ENCODE data around the gene TTLL7. TPM values are rescaled to one million over a fixed set of nuclear protein-coding genes. Genes with fewer than 3 reads are reported as not detected.

The TTLL7 gene
- total and polyA plus RNA-seq, 8 donors = 3.9 to 15.0 (median 6.4) TPM

DNA sequence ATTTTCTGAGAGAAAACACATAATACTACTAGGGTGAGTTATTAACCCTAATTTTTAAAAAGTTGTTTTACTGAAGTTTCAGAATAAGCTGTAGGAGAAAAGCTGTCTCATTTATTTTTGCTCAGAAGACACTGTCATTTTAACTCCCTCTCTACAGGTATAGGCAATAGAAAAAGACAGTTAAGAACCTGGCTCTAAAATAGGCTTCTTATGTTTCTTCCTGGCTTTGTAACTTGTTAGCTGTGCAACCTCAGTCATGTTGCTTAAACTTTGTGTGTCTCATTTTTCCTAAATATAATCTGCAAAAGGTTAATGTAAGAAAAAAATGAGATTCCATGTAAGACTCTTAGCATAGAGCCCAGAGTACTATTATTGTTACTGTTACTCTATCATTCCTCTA lies 64.4 kb downstream of the TTLL7 start:
- ATAC-seq (no peak), DNase-seq (no peak)
- Histone ChIP-seq H3K4me1 (no peaks in the 10 kb centered on the region), H3K27me3 (no peaks in the 10 kb centered on the region), H3K36me3 (no peaks in the 10 kb centered on the region), H3K9me3 (no peaks in the 10 kb centered on the region), H3K27ac (no peak overlapping the region), H3K4me3 (no peak overlapping the region)
- TF ChIP-seq, protein P1, sequence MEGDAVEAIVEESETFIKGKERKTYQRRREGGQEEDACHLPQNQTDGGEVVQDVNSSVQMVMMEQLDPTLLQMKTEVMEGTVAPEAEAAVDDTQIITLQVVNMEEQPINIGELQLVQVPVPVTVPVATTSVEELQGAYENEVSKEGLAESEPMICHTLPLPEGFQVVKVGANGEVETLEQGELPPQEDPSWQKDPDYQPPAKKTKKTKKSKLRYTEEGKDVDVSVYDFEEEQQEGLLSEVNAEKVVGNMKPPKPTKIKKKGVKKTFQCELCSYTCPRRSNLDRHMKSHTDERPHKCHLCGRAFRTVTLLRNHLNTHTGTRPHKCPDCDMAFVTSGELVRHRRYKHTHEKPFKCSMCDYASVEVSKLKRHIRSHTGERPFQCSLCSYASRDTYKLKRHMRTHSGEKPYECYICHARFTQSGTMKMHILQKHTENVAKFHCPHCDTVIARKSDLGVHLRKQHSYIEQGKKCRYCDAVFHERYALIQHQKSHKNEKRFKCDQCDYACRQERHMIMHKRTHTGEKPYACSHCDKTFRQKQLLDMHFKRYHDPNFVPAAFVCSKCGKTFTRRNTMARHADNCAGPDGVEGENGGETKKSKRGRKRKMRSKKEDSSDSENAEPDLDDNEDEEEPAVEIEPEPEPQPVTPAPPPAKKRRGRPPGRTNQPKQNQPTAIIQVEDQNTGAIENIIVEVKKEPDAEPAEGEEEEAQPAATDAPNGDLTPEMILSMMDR (IDR thresholded peaks at IDR 0.05) = no peak
- intact Hi-C loops (cut with DNase I) = loop anchor here in 1 of 2 donors (10.0 kb wide), 2 partner anchors 190 to 840 kb away; no protein-coding TSS in a partner anchor

DNA sequence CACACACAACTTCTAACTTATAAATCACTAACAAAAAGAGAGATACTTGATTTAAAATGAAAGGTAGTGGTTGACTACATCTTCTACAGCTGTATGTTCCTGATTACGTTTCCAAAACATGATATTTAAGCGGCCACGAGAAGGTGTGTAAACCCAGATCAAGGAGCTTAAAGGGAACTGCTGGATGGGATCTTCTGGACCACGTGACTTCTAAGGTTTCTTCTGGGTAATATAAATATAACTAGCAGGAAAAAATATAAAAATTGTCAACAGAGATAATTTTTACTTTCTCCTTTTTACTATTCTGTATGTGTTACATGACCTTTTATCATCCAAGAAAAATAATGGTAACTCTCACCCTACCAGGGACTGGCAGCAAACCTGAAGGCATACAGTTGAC lies 66.2 kb downstream of the TTLL7 start:
- H3K4me3 ChIP-seq = no peak overlapping the region
- H3K27ac ChIP-seq = no peak overlapping the region
- no peaks in the 10 kb centered on the region for H3K36me3 ChIP-seq
- H3K9me3 ChIP-seq = no peaks in the 10 kb centered on the region
- TF ChIP-seq, protein P1 (IDR thresholded peaks at IDR 0.05) = no peak
- DNase-seq (no peak), ATAC-seq (no peak)
- intact Hi-C loops (cut with DNase I) = loop anchor here in 1 of 2 donors (10.0 kb wide), 2 partner anchors 192 to 842 kb away; no protein-coding TSS in a partner anchor
- H3K27me3 ChIP-seq = no peaks in the 10 kb centered on the region
- H3K4me1 ChIP-seq = no peaks in the 10 kb centered on the region

DNA sequence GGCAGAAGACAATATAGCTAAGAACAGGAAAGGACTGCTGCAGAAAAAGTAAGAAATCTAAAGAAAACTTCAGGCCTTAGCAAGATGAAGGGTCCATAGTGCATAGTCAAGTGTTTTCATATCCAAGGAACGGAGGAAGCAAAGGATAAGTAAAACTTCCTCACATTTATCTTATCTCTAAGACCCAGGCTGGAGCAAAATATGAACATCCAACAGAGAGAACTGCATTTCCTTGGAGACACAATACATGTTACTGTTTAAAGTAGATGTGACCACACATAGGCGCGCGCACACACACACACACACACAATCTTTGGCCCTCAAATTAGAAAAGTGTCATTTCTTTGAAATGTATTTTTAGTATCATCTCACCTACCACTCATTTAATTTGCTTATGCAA lies 66.7 kb downstream of the TTLL7 start:
- no peak for ATAC-seq
- intact Hi-C loops (cut with DNase I) = loop anchor here in 1 of 2 donors (10.0 kb wide), 2 partner anchors 193 to 843 kb away; no protein-coding TSS in a partner anchor

DNA sequence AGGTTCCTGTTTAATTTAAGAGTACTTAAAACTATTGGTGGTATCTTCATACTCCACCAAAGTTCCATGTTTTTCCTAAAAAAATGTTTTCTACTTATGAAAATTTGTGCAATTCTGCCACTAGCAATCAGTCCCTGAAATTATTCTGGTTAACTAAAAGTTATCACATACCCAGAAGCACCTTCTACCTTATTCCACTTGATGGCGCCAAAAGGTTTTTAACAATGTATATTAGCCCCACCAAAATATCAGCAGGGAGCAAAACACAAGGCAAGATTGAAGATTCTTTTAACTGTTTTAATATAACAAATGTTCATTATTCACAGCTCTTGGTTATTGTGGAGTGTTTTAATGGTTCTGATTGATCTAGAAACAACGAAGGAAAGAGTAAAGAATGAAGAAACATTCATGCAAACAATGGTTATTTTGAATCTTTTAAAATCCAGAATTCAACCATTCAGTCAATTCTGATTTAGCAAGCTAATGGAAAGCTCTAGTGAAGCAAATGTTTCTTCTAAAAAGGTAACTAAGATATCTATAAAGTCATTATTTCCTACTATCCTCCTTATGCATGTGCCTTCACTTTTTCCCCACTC lies 67.2 kb downstream of the TTLL7 start:
- intact Hi-C loops (cut with DNase I) = loop anchor here in 1 of 2 donors (10.0 kb wide), 2 partner anchors 193 to 843 kb away; no protein-coding TSS in a partner anchor
- TF ChIP-seq, protein P1 (IDR thresholded peaks at IDR 0.05) = peak; percentile 51 to 57
- no peak overlapping the region for H3K4me3 ChIP-seq
- no peaks in the 10 kb centered on the region for H3K36me3 ChIP-seq
- no peaks in the 10 kb centered on the region for H3K27me3 ChIP-seq
- H3K4me1 ChIP-seq = no peaks in the 10 kb centered on the region
- no peaks in the 10 kb centered on the region for H3K9me3 ChIP-seq
- DNase-seq = peak in 2 of 4 donors; percentile 33 to 59
- ATAC-seq = peak; percentile 77
- H3K27ac ChIP-seq = no peak overlapping the region

More for the DNA sequence above, 66.7 kb downstream of the TTLL7 start:
- H3K4me3 ChIP-seq = no peak overlapping the region
- no peaks in the 10 kb centered on the region for H3K36me3 ChIP-seq
- DNase-seq = no peak
- H3K27ac ChIP-seq = no peak overlapping the region
- TF ChIP-seq, protein P1 (IDR thresholded peaks at IDR 0.05) = no peak
- H3K9me3 ChIP-seq = no peaks in the 10 kb centered on the region
- no peaks in the 10 kb centered on the region for H3K4me1 ChIP-seq
- no peaks in the 10 kb centered on the region for H3K27me3 ChIP-seq

DNA sequence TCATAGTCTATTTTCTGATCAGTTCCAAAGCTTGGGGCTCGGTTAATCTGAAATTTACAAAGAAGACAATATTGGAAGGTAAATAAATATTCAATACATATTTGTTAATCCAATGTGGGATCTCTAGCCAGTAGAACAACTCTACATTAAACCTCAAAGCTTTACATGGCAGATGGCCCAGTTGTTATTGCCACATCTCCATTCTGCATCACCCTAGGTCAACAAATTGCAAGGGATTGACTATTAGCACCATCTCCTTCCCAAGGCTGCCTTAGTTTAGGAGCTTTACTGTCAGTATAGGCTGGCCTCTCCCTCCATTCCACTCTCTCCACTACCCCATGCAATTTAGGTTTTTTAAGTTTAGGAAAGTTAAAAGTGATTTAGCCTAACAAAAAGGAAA lies 69.7 kb downstream of the TTLL7 start:
- Histone ChIP-seq H3K27ac (no peak overlapping the region), H3K9me3 (no peaks in the 10 kb centered on the region), H3K36me3 (no peaks in the 10 kb centered on the region), H3K27me3 (no peaks in the 10 kb centered on the region), H3K4me3 (no peak overlapping the region), H3K4me1 (no peaks in the 10 kb centered on the region)
- ATAC-seq = peak; percentile 27
- TF ChIP-seq, protein P1 (IDR thresholded peaks at IDR 0.05) = no peak
- intact Hi-C loops (cut with DNase I) = no loop called here
- no peak for DNase-seq
